MCF 10A (cell line): ENCODE measurements around the gene IL20RA. TPM values are rescaled to one million over a fixed set of nuclear protein-coding genes. Genes with fewer than 3 reads are reported as not detected.

Source experiments
- Bru-seq: library from RNA; stranded (reverse); fragments of 400-500 nt; gene quantifications from one replicate; lab custom pipeline; 2021; lab: Mats Ljungman, UMichigan
- BruChase-seq, 2 experiments: library from RNA; stranded (reverse); fragments of 400-500 nt; gene quantifications; one replicate each; lab custom pipeline; 2021; lab: Mats Ljungman, UMichigan
- BruUV-seq: library from RNA; stranded (reverse); fragments of 400-500 nt; replicated peaks from 2 replicates; lab custom pipeline; 2021; lab: Mats Ljungman, UMichigan
- CTCF ChIA-PET: fragments of 300-600 bp; sonication (Branson Sonifier 250); formaldehyde crosslinking; extraction: SDS; loops from one replicate; lab custom pipeline; 2021; ENCODE audit warnings: antibody characterized with exemption, inconsistent platforms; lab: Yijun Ruan, JAX
- POLR2A ChIA-PET: fragments of 300-600, 350-650 bp; sonication (Branson Sonifier 250); formaldehyde crosslinking; extraction: SDS; loops from one replicate; lab custom pipeline; 2020; ENCODE audit warnings: antibody characterized with exemption, inconsistent platforms; lab: Yijun Ruan, JAX
- DNase-seq: peaks from one replicate; pipeline ENCODE4 v3.0.0-alpha.2; 2018; ENCODE audit not compliant: unreplicated experiment
- H3K27ac Mint-ChIP-seq: one replicate; pipeline ENCODE4 v1.8.0; 2022; ENCODE audit warnings: mild to moderate bottlenecking, low read depth, mixed read lengths; ENCODE audit not compliant: unreplicated experiment
- H3K27me3 Mint-ChIP-seq: one replicate; pipeline ENCODE4 v1.8.0; 2022; ENCODE audit warnings: mixed read lengths; ENCODE audit not compliant: insufficient read depth, unreplicated experiment
- H3K36me3 Mint-ChIP-seq: one replicate; pipeline ENCODE4 v1.8.0; 2022; ENCODE audit warnings: mild to moderate bottlenecking, moderate library complexity, mixed read lengths; ENCODE audit not compliant: insufficient read depth, unreplicated experiment
- H3K4me1 Mint-ChIP-seq: one replicate; pipeline ENCODE4 v1.8.0; 2022; ENCODE audit warnings: mixed read lengths; ENCODE audit not compliant: insufficient read depth, unreplicated experiment
- H3K4me3 Mint-ChIP-seq: one replicate; pipeline ENCODE4 v1.8.0; 2022; ENCODE audit warnings: mild to moderate bottlenecking, moderate library complexity, mixed read lengths; ENCODE audit not compliant: unreplicated experiment
- H3K9me3 Mint-ChIP-seq: one replicate; pipeline ENCODE4 v1.8.0; 2022; ENCODE audit warnings: mixed read lengths; ENCODE audit not compliant: unreplicated experiment
- intact Hi-C: fragments of 100-400 bp; cut with micrococcal nuclease; formaldehyde crosslinking; loops from 2 replicates; pipeline ENCODE4 v1.14.1; 2022
- long read RNA-seq: library from polyadenylated mRNA; stranded (forward); transcript quantifications from one replicate; pipeline ENCODE4 v2.0.0, GENCODE V29; 2022
- total RNA-seq: library from RNA; stranded (reverse); gene quantifications from 2 replicates; pipeline ENCODE4 v1.2.3, GENCODE V29; 2022
- TF ChIP-seq, protein P1 (sequence below): fragments of 200-600 bp; IDR thresholded peaks from one replicate; pipeline ENCODE4 v1.8.0; 2022; ENCODE audit warnings: antibody characterized with exemption, mild to moderate bottlenecking; ENCODE audit not compliant: unreplicated experiment

The IL20RA gene, protein sequence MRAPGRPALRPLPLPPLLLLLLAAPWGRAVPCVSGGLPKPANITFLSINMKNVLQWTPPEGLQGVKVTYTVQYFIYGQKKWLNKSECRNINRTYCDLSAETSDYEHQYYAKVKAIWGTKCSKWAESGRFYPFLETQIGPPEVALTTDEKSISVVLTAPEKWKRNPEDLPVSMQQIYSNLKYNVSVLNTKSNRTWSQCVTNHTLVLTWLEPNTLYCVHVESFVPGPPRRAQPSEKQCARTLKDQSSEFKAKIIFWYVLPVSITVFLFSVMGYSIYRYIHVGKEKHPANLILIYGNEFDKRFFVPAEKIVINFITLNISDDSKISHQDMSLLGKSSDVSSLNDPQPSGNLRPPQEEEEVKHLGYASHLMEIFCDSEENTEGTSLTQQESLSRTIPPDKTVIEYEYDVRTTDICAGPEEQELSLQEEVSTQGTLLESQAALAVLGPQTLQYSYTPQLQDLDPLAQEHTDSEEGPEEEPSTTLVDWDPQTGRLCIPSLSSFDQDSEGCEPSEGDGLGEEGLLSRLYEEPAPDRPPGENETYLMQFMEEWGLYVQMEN
- total RNA-seq (0.23 and 0.37 TPM in 2 replicates), Bru-seq, nascent RNA (percentile 23 among the genes with signal in this experiment), BruChase-seq, experiment 1, labeled RNA remaining after a 6-hour chase (percentile 13 among the genes with signal in this experiment), BruChase-seq, experiment 2, labeled RNA remaining after a 2-hour chase (percentile 14 among the genes with signal in this experiment)
- long read RNA-seq, partial matches to known transcripts: 0 of 3 reads
- long read RNA-seq, other reads (novel, unspliced or antisense): 2 of 3 reads

DNA sequence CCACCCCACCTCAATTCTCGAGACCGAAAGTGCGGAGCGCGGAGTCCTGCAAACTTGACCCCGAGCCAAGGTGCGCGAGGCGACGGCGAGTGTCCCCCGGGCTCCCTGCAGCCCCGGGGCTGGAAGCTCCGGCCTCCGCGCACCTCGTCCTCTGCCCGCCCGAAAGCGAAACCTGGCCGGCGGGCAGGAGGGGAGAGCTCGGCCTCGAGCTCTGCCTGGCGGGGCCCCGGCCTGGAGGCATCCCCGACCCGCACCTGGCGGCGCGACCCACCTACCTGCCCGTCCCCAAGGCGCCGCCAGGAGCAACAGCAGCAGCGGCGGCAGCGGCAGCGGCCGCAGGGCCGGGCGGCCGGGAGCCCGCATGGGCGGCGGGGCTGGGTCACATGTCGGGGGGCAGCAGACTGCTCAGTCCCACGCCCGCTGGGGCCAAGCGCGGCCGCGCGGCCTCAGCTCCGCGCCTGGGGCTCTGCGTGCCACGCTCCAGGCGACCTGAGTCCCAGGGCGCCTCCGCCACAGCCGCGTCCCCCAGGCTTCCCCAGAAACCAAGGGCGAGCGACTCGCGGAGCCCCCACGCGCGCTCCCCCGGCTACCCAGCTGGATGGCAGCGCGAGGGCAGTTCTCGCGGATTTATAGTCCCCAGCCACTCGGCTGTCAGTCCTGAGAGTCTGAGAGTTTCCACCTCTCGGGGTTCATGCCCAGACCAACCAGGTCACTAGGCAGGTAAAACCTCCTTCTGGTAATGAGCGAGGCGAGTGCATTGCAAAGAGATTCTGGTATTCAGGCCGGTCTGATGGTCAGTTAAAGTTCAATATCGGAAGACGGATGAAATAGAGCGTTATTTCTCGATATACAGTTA lies at the start of gene IL20RA:
Gene IL20RA, minus strand, starts transcription at position 600 of the 856 bp plus-strand sequence. Its CDS starts 237 bp downstream, at position 363.
- Mint-ChIP-seq H3K9me3 (no peaks in the 10 kb centered on the region), H3K27me3 (no peaks in the 10 kb centered on the region), H3K27ac (peak within 1 kb of the TSS; percentile 89), H3K36me3 (no peaks in the 10 kb centered on the region), H3K4me1 (peaks cover 6% of the 10 kb centered on the region), H3K4me3 (peak within 1 kb of the TSS; percentile 90)
- TF ChIP-seq, protein P1, sequence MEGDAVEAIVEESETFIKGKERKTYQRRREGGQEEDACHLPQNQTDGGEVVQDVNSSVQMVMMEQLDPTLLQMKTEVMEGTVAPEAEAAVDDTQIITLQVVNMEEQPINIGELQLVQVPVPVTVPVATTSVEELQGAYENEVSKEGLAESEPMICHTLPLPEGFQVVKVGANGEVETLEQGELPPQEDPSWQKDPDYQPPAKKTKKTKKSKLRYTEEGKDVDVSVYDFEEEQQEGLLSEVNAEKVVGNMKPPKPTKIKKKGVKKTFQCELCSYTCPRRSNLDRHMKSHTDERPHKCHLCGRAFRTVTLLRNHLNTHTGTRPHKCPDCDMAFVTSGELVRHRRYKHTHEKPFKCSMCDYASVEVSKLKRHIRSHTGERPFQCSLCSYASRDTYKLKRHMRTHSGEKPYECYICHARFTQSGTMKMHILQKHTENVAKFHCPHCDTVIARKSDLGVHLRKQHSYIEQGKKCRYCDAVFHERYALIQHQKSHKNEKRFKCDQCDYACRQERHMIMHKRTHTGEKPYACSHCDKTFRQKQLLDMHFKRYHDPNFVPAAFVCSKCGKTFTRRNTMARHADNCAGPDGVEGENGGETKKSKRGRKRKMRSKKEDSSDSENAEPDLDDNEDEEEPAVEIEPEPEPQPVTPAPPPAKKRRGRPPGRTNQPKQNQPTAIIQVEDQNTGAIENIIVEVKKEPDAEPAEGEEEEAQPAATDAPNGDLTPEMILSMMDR: no peak
- POLR2A ChIA-PET: interaction anchor here (0.9 to 2.0 kb wide), 12 partner anchors 11 to 1638 kb away, joined by 3 to 7 read pairs (median 4); partner anchors contain the start of gene MAP3K5
- intact Hi-C loops: no loop called here
- CTCF ChIA-PET: interaction anchor here (0.6 to 1.5 kb wide), 5 partner anchors 30 to 400 kb away, joined by 3 to 4 read pairs (median 3); partner anchors contain the start of gene MAP3K5
- peak; percentile 36 for DNase-seq
- BruUV-seq: no TSS peak

DNA sequence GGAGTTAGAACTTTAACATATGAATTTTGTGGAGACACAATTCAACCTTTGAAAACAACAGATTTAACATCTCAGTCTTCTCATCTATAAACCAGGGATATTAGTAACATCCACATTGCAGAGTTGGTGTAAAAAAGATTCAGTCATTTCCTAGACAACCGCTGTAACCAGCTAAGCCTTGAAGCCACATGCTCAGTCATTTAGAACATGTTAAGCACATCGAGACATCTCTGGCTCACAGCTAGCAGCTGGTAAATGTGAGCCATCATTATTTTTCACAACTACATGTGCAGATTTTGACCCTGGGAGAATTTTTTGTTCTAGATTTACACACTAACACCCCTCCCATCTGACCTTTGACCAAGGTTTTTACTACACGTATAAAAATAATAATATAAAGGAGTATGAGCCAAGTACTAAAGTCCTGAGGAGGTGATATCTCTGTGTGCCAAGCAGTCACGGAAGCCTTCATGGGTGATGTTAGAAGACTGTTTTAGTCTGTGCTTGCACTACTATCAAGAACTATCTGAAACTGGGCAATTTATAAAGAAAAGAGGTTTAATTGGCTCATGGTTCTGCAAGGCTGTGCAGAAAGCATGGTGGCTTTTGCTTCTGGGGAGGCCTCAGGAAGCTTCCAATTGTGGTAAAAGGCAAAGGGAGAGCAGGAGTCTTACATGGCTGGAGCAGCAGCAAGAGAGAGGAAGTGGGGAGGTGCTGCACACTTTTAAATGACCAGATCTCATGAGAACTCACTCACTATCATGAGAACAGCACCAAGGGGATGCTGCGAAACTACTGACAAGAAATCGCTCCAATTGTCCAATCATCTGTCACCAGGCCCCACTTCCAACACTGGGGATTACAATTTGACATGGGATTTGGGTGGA lies 48.7 kb upstream of the IL20RA start:
- no peaks in the 10 kb centered on the region for H3K36me3 Mint-ChIP-seq
- peak overlapping the region; percentile 14 for H3K27ac Mint-ChIP-seq
- no peaks in the 10 kb centered on the region for H3K9me3 Mint-ChIP-seq
- no peak for DNase-seq
- no peaks in the 10 kb centered on the region for H3K27me3 Mint-ChIP-seq
- ChIA-PET CTCF (interaction anchor here (0.6 to 6.2 kb wide), 40 partner anchors 7 to 1630 kb away, joined by 3 to 116 read pairs (median 3); no protein-coding TSS in a partner anchor), POLR2A (interaction anchor here (0.6 to 5.4 kb wide), 10 partner anchors 13 to 217 kb away, joined by 3 to 40 read pairs (median 4); no protein-coding TSS in a partner anchor)
- H3K4me1 Mint-ChIP-seq: peaks cover 9% of the 10 kb centered on the region
- TF ChIP-seq, protein P1: no peak
- BruUV-seq: no TSS peak
- H3K4me3 Mint-ChIP-seq: no peak overlapping the region
- intact Hi-C loops: loop anchor here (1.0 to 5.0 kb wide), 5 partner anchors 43 to 548 kb away; no protein-coding TSS in a partner anchor

DNA sequence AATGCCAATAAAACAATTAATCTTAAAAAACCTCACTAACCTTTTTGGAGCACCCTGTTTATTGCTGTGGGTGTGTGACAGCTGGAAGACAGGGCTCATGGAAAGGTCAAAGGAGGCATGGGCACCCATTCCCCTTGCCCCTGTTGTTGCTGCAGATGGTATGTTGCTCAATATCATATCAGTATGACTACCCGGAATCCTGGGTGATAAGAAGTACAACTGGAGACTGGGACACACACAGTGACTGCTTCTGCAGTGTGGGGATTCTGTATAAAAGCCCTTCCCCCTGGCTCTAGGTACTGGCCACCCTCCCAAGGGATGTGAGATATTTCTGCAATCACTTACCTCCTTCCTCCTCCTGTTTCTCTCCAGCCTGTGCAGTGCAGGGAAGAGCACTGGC lies 47.3 kb upstream of the IL20RA start:
- Mint-ChIP-seq H3K9me3 (no peaks in the 10 kb centered on the region), H3K4me3 (no peak overlapping the region), H3K4me1 (peaks cover 9% of the 10 kb centered on the region), H3K36me3 (no peaks in the 10 kb centered on the region), H3K27me3 (no peaks in the 10 kb centered on the region), H3K27ac (no peak overlapping the region)
- TF ChIP-seq, protein P1: no peak
- ChIA-PET CTCF (interaction anchor here (3.8 to 6.2 kb wide), 2 partner anchors 74 to 222 kb away, joined by 26 to 116 read pairs; no protein-coding TSS in a partner anchor), POLR2A (no interaction called here)
- BruUV-seq: no TSS peak
- no peak for DNase-seq
- intact Hi-C loops: loop anchor here (5.0 kb wide), 1 partner anchor 180 kb away; no protein-coding TSS in a partner anchor
